Measurements from ENCODE around the gene GRIFIN.

The GRIFIN gene

DNA sequence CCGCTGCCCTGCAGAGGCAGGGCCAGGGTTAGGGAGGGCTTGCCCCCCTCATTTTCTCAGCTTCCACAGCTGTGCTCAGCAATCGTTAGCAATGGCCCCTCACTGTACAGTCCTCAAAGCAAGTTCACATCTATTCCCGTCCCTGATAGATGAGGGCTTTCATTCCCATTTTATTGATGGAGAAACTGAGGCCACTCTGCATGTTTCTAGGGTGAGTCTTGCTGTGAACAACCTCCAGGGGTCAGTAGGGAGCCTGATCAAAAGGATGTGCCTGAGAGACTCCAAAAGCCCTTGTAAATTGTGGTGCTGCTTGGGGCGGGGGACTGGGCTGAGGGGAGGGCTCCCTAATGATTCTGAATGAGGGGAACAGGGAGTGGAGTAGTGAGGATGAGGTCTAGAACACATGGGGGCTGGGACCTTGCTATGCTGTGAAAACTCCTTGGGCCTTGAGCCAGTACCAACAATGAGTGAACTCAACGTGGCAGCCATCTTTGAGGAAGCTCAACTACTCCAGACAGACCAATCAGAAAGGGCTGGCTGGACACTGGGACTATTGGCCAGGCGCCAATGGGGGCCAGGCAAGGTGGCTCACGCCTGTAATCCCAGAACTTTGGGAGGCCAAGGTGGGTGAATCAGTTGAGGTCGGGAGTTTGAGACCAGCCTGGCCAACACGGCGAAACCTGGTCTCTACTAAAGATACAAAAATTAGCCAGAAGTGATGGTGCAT, 6.7 kb upstream of the GRIFIN start:
- 94% methylated on average over 10 of the region's 10 CpGs for WGBS
- H3K27me3 ChIP-seq (ENCODE audit: insufficient read depth, low read length), result no peaks in the 10 kb centered on the region
- no peaks in the 10 kb centered on the region for H3K4me1 ChIP-seq (ENCODE audit: insufficient read depth, low read length)
- no peak overlapping the region for H3K27ac ChIP-seq (ENCODE audit: low read depth, low read length)
- H3K4me3 ChIP-seq (ENCODE audit: low read length), result no peak overlapping the region
- no peaks in the 10 kb centered on the region for H3K9me3 ChIP-seq (ENCODE audit: insufficient read depth, low read depth, low read length)
- no peaks in the 10 kb centered on the region for H3K36me3 ChIP-seq (ENCODE audit: insufficient read depth, low read length)
- H3K9ac ChIP-seq (ENCODE audit: low read depth, low read length), result no peak overlapping the region

DNA sequence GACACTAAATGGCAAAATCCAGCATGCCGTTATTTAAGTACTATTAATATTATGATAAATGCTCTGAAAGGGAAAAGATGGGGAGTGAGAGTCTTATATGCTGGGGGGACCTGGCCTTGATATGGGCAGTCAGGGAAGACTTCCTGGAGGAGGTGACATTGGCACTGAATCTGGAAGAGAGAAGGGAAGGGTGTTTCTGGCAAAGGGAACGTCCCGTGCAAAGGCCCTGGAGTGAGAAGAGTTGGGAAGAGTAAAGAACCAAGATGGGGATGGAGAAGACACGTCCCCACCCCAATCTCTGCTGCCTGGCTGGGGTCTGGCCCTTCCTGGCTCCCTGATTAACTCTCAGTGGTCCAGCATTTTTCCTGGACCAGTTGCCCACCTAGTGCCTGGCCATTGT, 5.0 kb upstream of the GRIFIN start:
- H3K4me3 ChIP-seq (ENCODE audit: low read length), result no peak overlapping the region
- no peaks in the 10 kb centered on the region for H3K9me3 ChIP-seq (ENCODE audit: insufficient read depth, low read depth, low read length)
- no peak overlapping the region for H3K9ac ChIP-seq (ENCODE audit: low read depth, low read length)
- H3K27ac ChIP-seq (ENCODE audit: low read depth, low read length), result no peak overlapping the region
- 89% methylated on average over 4 of the region's 4 CpGs for WGBS
- H3K4me1 ChIP-seq (ENCODE audit: insufficient read depth, low read length), result no peaks in the 10 kb centered on the region
- no peaks in the 10 kb centered on the region for H3K27me3 ChIP-seq (ENCODE audit: insufficient read depth, low read length)
- H3K36me3 ChIP-seq (ENCODE audit: insufficient read depth, low read length), result no peaks in the 10 kb centered on the region

DNA sequence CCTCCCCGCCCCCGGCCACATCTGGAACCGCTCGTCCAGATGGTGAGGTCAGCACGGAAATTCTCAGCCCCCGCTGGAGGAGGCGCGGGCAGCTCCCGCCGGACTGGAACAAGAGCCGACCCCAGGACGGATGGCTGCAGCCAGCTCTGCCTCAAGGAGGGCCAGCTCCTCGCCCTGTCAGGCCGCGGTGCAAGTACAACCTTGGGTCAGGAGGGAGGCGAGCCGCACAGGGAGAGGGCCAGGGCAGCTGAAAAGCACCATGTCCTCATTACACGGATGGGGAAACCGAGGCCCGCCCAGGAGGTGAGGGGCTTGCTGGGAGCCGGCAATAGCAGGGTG, 3.8 kb upstream of the GRIFIN start:
- Histone ChIP-seq H3K36me3 (ENCODE audit: insufficient read depth, low read length) (no peaks in the 10 kb centered on the region), H3K9me3 (ENCODE audit: insufficient read depth, low read depth, low read length) (no peaks in the 10 kb centered on the region), H3K27me3 (ENCODE audit: insufficient read depth, low read length) (no peaks in the 10 kb centered on the region), H3K9ac (ENCODE audit: low read depth, low read length) (no peak overlapping the region), H3K4me3 (ENCODE audit: low read length) (no peak overlapping the region), H3K27ac (ENCODE audit: low read depth, low read length) (no peak overlapping the region), H3K4me1 (ENCODE audit: insufficient read depth, low read length) (no peaks in the 10 kb centered on the region)
- WGBS, result 82% methylated on average over 21 of the region's 21 CpGs

DNA sequence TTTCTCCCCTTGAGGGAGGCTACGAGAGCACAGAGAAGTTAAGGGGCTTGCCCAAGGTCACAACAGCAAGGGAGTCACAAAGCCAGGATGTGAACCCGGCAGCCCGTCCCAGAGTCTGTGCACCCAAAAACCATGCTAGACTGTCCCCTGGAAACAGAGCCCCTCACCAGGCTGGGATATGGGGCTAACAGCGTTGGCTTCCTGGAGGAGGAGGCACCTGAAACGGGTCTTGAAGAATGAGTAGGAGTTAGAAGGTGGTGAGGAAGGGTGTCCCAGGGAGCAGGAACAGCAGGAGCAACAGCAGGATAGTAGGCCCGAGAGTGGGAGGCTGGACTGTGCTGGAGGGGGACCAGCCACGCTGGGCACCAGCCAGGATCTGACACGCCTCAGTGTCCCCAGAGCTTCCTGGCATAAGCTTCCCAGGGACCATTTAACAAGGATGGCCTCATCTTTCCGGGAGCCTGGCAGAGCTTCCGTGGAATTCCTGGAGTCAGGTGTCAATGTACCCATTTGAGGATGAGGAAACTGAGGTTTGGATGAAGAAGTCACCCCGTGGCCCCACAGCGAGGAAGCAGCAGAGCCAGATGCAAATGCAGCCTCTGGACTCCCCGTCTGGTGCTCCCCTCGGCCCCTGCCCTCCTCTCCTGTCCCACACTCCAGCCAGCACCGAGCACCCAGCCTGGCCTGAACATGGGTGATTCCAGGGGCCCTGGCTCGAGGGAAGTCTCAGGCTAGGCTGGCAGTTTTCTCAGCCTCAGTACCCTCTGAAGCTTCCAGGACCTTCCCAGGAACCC, 3.3 kb upstream of the GRIFIN start:
- H3K9ac ChIP-seq (ENCODE audit: low read depth, low read length), result no peak overlapping the region
- H3K36me3 ChIP-seq (ENCODE audit: insufficient read depth, low read length), result no peaks in the 10 kb centered on the region
- no peaks in the 10 kb centered on the region for H3K9me3 ChIP-seq (ENCODE audit: insufficient read depth, low read depth, low read length)
- WGBS, result 92% methylated on average over 16 of the region's 16 CpGs
- H3K4me1 ChIP-seq (ENCODE audit: insufficient read depth, low read length), result peaks cover 5% of the 10 kb centered on the region; the same call in 1 of the 2 replicates
- no peak overlapping the region for H3K27ac ChIP-seq (ENCODE audit: low read depth, low read length)
- no peak overlapping the region for H3K4me3 ChIP-seq (ENCODE audit: low read length)
- H3K27me3 ChIP-seq (ENCODE audit: insufficient read depth, low read length), result no peaks in the 10 kb centered on the region

DNA sequence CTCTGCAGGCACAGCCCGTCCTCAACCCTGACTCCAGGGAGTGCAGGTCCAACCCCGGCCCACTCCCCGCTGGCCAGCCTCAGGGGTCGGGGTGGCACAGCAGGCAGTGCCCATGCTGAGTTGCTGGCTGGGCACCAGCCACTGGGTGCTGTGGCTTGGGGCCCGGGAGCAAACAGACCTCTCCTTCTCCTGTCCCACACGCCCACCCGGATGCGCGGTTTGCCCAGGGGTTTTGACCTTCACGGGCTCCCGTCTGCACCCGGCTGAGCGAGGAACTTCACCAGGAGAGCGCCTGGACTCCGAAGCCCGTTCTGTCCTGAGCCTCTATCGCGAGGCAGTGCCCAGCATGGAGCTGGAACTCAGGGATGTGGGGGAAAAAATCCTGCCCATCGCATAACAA, 2.6 kb upstream of the GRIFIN start:
- WGBS, result 93% methylated on average over 19 of the region's 19 CpGs
- H3K9ac ChIP-seq (ENCODE audit: low read depth, low read length), result no peak overlapping the region
- no peaks in the 10 kb centered on the region for H3K9me3 ChIP-seq (ENCODE audit: insufficient read depth, low read depth, low read length)
- peaks cover 8% of the 10 kb centered on the region; the same call in 1 of the 2 replicates for H3K4me1 ChIP-seq (ENCODE audit: insufficient read depth, low read length)
- no peak overlapping the region for H3K27ac ChIP-seq (ENCODE audit: low read depth, low read length)
- no peak overlapping the region for H3K4me3 ChIP-seq (ENCODE audit: low read length)
- no peaks in the 10 kb centered on the region for H3K36me3 ChIP-seq (ENCODE audit: insufficient read depth, low read length)
- H3K27me3 ChIP-seq (ENCODE audit: insufficient read depth, low read length), result no peaks in the 10 kb centered on the region

DNA sequence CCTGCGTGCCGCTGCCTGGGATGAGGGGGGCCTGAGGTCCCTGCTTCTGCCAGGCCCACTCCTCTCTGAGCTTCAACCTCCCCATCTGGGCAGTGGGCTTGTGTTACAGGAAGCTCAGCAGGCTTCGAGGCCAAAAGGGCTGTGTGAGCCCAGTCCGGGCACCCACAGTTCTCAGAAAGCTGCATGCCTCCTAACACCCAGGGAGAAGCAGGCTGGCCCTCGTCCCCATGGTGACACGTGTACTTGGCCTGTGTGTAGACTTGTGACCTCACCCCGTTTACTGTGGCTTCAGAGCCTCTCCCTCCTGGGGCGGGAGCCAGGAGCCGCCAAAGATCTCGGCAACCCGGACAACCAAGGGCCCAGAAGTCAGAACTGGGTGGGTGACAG, 2.2 kb upstream of the GRIFIN start:
- H3K4me3 ChIP-seq (ENCODE audit: low read length), result no peak overlapping the region
- H3K36me3 ChIP-seq (ENCODE audit: insufficient read depth, low read length), result no peaks in the 10 kb centered on the region
- no peak overlapping the region for H3K27ac ChIP-seq (ENCODE audit: low read depth, low read length)
- H3K9ac ChIP-seq (ENCODE audit: low read depth, low read length), result no peak overlapping the region
- WGBS, result 91% methylated on average over 11 of the region's 11 CpGs
- no peaks in the 10 kb centered on the region for H3K27me3 ChIP-seq (ENCODE audit: insufficient read depth, low read length)
- H3K9me3 ChIP-seq (ENCODE audit: insufficient read depth, low read depth, low read length), result no peaks in the 10 kb centered on the region
- H3K4me1 ChIP-seq (ENCODE audit: insufficient read depth, low read length), result peaks cover 8% of the 10 kb centered on the region; the same call in 1 of the 2 replicates

DNA sequence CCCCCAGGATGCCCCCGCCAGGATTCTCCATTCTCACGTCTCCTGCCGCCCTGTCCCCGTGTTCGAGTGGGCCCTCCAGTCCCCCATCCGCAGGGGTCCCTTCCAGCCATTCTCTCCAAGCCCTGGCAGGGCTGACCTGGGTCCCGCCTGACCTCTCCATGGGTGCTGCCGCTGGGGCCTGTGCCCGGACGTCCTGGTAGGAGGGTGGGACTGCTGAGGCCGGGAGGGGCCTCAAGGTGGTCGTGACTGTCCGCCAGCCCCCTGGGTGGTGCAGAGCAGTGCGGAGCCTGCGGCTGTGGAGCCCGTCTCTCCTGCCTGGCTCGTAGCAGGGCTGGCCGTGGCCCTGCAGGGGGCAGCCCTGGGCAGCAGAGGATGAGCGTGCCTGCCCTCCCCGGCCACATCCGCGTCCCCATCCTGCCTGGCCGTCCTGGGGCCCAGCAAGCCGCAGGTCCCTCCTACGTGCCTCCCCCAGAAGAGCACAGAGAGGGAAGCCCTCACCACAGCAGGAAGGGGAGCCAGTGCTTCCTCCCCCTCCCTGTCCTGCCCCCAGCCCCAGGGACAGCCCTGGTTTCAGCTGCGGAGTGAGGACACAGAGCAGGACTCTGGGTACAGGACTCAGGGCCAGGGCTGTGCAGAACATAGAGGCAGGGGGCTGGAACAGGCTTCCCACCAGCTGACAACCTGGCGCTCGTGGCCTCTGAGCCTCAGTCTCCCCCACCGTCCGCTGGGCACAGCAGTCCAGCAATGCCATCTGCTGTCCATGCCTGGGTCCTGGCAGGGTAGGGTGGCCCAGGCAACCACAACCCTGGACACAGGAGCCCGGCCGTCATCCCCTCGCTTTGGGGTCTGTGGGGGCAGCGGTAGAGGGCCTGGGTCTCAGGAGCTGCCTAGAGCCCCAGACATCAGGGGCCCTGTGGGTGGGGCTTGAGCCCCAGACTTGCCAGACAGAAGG, 1.5 kb upstream of the GRIFIN start:
- no peaks in the 10 kb centered on the region for H3K27me3 ChIP-seq (ENCODE audit: insufficient read depth, low read length)
- H3K9ac ChIP-seq (ENCODE audit: low read depth, low read length), result no peak overlapping the region
- no peak overlapping the region for H3K4me3 ChIP-seq (ENCODE audit: low read length)
- no peaks in the 10 kb centered on the region for H3K9me3 ChIP-seq (ENCODE audit: insufficient read depth, low read depth, low read length)
- H3K4me1 ChIP-seq (ENCODE audit: insufficient read depth, low read length), result peaks cover 8% of the 10 kb centered on the region; the same call in 1 of the 2 replicates
- H3K27ac ChIP-seq (ENCODE audit: low read depth, low read length), result no peak overlapping the region
- WGBS, result 47% methylated on average over 34 of the region's 34 CpGs
- no peaks in the 10 kb centered on the region for H3K36me3 ChIP-seq (ENCODE audit: insufficient read depth, low read length)

DNA sequence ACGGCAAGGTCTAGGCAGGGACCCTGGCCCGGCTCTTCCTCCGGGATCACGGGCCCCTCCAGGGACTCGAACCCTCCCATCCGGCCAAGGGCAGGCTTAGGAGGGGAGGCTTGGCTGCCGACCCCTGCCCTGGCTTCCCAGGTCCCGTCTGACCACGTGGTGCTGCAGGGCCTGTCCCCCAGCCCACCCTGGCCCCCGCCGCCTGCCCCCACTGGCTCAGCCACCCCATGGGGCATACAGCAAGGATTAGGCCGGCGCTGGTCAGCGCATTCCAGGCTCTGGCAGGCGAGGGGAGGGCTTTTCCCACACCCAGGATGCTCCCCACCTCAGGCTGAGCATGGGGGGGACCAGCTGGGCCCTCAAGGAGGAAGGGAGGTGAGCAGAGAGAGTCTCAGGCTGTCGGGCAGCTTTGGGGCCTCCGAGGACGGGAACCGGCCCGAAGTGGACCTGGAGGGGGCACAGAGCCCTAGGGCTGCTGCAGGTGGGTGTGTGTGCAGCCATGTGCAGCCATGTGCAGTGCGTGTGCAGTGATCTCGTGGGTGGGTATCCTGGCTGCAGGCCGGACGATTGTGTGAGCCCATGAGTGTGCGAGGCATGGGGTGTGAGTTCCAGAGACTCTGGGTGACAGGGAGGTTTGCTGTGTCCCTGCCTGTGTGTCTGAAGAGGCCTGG, 713 bp upstream of the GRIFIN start:
- H3K4me1 ChIP-seq (ENCODE audit: insufficient read depth, low read length), result peaks cover 8% of the 10 kb centered on the region; the same call in 1 of the 2 replicates
- no peak overlapping the region for H3K27ac ChIP-seq (ENCODE audit: low read depth, low read length)
- H3K9me3 ChIP-seq (ENCODE audit: insufficient read depth, low read depth, low read length), result no peaks in the 10 kb centered on the region
- H3K27me3 ChIP-seq (ENCODE audit: insufficient read depth, low read length), result no peaks in the 10 kb centered on the region
- H3K4me3 ChIP-seq (ENCODE audit: low read length), result no peak overlapping the region
- H3K36me3 ChIP-seq (ENCODE audit: insufficient read depth, low read length), result no peaks in the 10 kb centered on the region
- 82% methylated on average over 25 of the region's 25 CpGs for WGBS
- H3K9ac ChIP-seq (ENCODE audit: low read depth, low read length), result no peak overlapping the region

DNA sequence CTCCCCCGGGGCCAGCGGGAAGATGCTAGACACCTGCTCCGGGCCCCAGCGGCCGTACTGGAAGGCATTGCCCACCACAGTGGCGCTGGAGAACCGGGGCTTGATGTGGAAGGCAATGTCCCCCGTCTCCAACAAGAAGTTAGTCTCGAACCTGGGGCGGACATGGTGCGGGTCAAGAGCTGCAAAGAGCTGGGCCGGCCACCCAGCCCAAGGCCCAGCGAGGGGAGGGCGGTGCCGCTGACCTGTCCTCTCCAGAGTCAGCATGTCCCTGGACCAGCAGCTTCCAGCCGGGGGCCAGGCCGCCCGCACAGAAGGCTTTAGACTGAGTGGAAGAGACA, 551 bp downstream of the GRIFIN start:
- H3K4me1 ChIP-seq (ENCODE audit: insufficient read depth, low read length), result peaks cover 8% of the 10 kb centered on the region; the same call in 1 of the 2 replicates
- H3K27me3 ChIP-seq (ENCODE audit: insufficient read depth, low read length), result no peaks in the 10 kb centered on the region
- WGBS, result 97% methylated on average over 18 of the region's 18 CpGs
- H3K4me3 ChIP-seq (ENCODE audit: low read length), result no peak overlapping the region
- H3K9me3 ChIP-seq (ENCODE audit: insufficient read depth, low read depth, low read length), result no peaks in the 10 kb centered on the region
- H3K27ac ChIP-seq (ENCODE audit: low read depth, low read length), result no peak overlapping the region
- H3K36me3 ChIP-seq (ENCODE audit: insufficient read depth, low read length), result no peaks in the 10 kb centered on the region
- no peak overlapping the region for H3K9ac ChIP-seq (ENCODE audit: low read depth, low read length)

DNA sequence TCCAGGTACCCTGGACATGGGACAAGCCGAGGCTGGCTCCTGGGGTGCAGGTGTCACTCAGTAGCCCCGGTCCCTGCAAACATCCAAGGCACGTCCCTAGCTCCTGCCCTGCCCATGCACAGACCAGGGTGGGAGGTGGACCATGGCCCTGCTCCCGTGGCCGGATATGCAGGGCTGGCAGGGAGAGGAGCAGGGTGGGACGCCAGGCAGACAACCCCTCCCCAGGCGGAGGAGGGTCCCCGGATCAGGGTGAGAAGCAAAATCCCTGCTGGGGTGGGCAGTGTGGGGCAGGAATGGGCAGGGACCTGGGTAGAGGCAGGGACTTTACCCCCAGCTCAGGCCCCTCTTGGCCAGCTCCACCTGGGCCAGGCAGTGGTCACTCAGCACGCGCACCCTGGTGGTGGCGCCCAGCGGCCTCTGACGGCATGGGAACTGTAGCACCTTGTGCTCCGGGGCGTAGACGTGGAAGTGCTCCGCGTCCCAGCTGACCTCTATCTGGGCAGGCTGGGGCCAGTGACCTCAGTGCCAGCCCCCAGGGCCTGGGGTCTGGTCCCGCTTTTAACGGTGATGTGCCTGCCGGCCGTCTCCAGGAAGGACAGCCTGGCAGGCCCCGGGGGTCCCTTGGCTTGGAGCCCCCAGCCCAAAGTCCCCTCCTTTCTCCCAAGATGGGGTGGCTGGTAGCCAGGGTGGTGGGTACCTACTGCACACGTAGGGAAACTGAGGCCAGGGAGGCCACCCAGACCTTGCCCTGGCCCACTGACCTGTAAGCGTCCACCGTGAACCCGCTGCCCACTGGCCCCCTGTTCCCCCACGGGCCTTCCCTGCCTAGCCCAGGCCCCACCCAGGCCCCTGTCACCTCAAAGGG, 1.2 kb downstream of the GRIFIN start:
- Histone ChIP-seq H3K36me3 (ENCODE audit: insufficient read depth, low read length) (no peaks in the 10 kb centered on the region), H3K27ac (ENCODE audit: low read depth, low read length) (no peak overlapping the region), H3K27me3 (ENCODE audit: insufficient read depth, low read length) (no peaks in the 10 kb centered on the region), H3K9ac (ENCODE audit: low read depth, low read length) (no peak overlapping the region), H3K9me3 (ENCODE audit: insufficient read depth, low read depth, low read length) (no peaks in the 10 kb centered on the region), H3K4me3 (ENCODE audit: low read length) (no peak overlapping the region), H3K4me1 (ENCODE audit: insufficient read depth, low read length) (peaks cover 8% of the 10 kb centered on the region; the same call in 1 of the 2 replicates)
- 87% methylated on average over 27 of the region's 28 CpGs for WGBS

Data from HUES64 (cell line).